Esophagus squamous epithelium (tissue), 5 donors: ENCODE results near the gene JDP2. TPM values are rescaled to one million over a fixed set of nuclear protein-coding genes. Genes with fewer than 3 reads are reported as not detected.
"Not testable (repeated sequence)": the region's sequence is repeated elsewhere in the genome, so short reads cannot be mapped to it uniquely, and the experiment has no call there.

ENCODE experiments used
- DNase-seq: peaks from one replicate; lab custom pipeline; 2025; lab: John Stamatoyannopoulos, UW
- H3K27ac ChIP-seq, 4 donors: fragments of 200-600 bp; sonication (generic); one replicate each; pipeline ENCODE4 v1.5.1; 2016 to 2019; ENCODE audit warnings: mild to moderate bottlenecking in 1 of 4
- H3K27me3 ChIP-seq, 4 donors: fragments of 200-600 bp; sonication (generic); 1 replicate in 3 of 4; 2 replicates in 1 of 4; pipeline versions ENCODE4 v1.5.1 to v1.6.0; 2017 to 2021; ENCODE audit warnings: antibody characterized with exemption in 1 of 4
- H3K36me3 ChIP-seq, 3 donors: fragments of 200-600 bp; sonication (generic); one replicate each; pipeline ENCODE4 v1.5.1; 2016 to 2019
- H3K4me1 ChIP-seq, 3 donors: fragments of 200-600 bp; sonication (generic); one replicate each; pipeline ENCODE4 v1.5.1; 2017 to 2019
- H3K4me3 ChIP-seq, 4 donors: fragments of 200-600 bp; sonication (generic); 1 replicate in 3 of 4; 2 replicates in 1 of 4; pipeline ENCODE4 v1.5.1; 2016 to 2019; ENCODE audit warnings: mild to moderate bottlenecking in 2 of 4, moderate library complexity in 1 of 4
- H3K9me3 ChIP-seq, 3 donors: fragments of 200-600 bp; sonication (generic); one replicate each; pipeline ENCODE4 v1.5.1; 2016 to 2019
- POLR2A ChIP-seq, 4 donors: fragments of 450-650 bp; IDR thresholded peaks; one replicate each; pipeline ENCODE4 v1.6.1; 2017; ENCODE audit warnings: antibody characterized with exemption in 4 of 4, mild to moderate bottlenecking in 4 of 4, moderate library complexity in 3 of 4
- WGBS, 2 donors: methylation state at CpG; one replicate each; pipeline ENCODE4 v1.1.5; 2018; 5-methylcytosine and 5-hydroxymethylcytosine counted together
- intact Hi-C: fragments of 100-400 bp; cut with DNase I; formaldehyde crosslinking; loops from one replicate; pipeline ENCODE4 v1.15.0; 2022
- total RNA-seq, 4 donors: library from RNA; depleted of rRNA; stranded (reverse); fragments of >200 nt; gene quantifications; one replicate each; pipeline ENCODE4 v1.1.0, GENCODE V29; 2016
- TF ChIP-seq, protein P1 (sequence below), 6 experiments: fragments of 450-650 bp in 4 of 6; fragments of 200-600 bp in 2 of 6; sonication (generic) in 2 of 6; IDR thresholded peaks; one replicate each; pipeline ENCODE4 v1.5.1; 2016 to 2019; ENCODE audit warnings: antibody characterized with exemption in 6 of 6, mild to moderate bottlenecking in 4 of 6, moderate library complexity in 4 of 6
- donor health status: DM: yes; HTN: yes; CAD: no.

JDP2 gene, protein sequence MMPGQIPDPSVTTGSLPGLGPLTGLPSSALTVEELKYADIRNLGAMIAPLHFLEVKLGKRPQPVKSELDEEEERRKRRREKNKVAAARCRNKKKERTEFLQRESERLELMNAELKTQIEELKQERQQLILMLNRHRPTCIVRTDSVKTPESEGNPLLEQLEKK
- total RNA-seq, result 10 to 100 TPM; 20.9 to 41.8 (median 36.9) TPM

DNA sequence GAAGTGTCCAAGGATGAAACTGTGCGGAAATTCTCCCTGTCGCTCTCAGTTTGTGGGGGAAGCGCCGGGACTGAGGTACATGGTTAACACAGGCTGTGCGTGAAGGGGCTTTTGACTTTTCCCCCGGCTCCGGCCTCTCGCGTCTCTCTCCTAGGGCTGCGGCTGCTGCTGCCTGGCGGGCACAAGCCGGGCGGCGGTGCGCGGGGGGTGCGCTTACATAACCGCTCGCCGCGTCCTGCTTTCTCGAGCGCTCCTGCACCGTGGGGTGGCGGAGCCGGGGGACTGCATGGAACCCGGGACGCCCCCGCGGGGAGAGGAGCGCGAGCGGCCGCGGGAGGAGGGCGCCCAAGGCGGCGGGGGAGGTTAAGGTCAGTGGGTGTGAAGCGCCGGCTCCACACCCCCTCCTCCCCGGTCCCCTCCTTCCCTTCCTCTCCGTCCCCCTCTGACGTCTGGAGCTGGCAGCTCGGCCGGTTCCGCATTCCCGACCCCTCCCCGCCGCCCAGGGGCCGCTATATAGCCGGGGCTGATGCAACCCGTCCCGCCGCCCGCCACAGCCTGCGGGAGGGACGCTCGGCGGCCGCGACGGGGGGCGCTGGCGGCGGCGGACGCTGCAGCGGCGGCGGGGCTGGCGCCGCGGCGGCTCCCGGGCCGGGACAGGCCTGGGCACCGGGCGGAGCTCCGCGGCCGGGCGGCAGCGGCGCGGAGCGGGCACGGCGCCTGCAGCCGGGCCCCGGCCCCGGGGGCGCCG lies at the start of gene JDP2:
Gene JDP2, plus strand, starts transcription at position 541 of the 748 bp plus-strand sequence. CDS start 9,899 bp downstream, outside the sequence.
- Histone ChIP-seq H3K27ac (peak within 1 kb of the TSS; percentile 86 to 93 (median 91)), H3K27me3 (no peaks in the 10 kb centered on the region), H3K4me3 (peak within 1 kb of the TSS; percentile 65 to 83 (median 78)), H3K4me1 (peaks cover 32 to 61% (median 41%) of the 10 kb centered on the region in 3 donors), H3K9me3 (no peaks in the 10 kb centered on the region), H3K36me3 (peaks cover 0 to 9% (median 0%) of the 10 kb centered on the region in 3 donors)
- DNase-seq, result no peak
- TF ChIP-seq, protein P1, sequence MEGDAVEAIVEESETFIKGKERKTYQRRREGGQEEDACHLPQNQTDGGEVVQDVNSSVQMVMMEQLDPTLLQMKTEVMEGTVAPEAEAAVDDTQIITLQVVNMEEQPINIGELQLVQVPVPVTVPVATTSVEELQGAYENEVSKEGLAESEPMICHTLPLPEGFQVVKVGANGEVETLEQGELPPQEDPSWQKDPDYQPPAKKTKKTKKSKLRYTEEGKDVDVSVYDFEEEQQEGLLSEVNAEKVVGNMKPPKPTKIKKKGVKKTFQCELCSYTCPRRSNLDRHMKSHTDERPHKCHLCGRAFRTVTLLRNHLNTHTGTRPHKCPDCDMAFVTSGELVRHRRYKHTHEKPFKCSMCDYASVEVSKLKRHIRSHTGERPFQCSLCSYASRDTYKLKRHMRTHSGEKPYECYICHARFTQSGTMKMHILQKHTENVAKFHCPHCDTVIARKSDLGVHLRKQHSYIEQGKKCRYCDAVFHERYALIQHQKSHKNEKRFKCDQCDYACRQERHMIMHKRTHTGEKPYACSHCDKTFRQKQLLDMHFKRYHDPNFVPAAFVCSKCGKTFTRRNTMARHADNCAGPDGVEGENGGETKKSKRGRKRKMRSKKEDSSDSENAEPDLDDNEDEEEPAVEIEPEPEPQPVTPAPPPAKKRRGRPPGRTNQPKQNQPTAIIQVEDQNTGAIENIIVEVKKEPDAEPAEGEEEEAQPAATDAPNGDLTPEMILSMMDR (IDR thresholded peaks at IDR 0.05), result peak in 4 of 6 experiments; percentile 18 to 34 (median 26)
- TF ChIP-seq POLR2A (IDR thresholded peaks at IDR 0.05), result peak in 3 of 4 donors; percentile 37 to 81 (median 79)
- WGBS, 2 donors, result 3 to 7% methylated on average over 3 to 7 of the region's 93 CpGs
- intact Hi-C loops, result no loop called here

DNA sequence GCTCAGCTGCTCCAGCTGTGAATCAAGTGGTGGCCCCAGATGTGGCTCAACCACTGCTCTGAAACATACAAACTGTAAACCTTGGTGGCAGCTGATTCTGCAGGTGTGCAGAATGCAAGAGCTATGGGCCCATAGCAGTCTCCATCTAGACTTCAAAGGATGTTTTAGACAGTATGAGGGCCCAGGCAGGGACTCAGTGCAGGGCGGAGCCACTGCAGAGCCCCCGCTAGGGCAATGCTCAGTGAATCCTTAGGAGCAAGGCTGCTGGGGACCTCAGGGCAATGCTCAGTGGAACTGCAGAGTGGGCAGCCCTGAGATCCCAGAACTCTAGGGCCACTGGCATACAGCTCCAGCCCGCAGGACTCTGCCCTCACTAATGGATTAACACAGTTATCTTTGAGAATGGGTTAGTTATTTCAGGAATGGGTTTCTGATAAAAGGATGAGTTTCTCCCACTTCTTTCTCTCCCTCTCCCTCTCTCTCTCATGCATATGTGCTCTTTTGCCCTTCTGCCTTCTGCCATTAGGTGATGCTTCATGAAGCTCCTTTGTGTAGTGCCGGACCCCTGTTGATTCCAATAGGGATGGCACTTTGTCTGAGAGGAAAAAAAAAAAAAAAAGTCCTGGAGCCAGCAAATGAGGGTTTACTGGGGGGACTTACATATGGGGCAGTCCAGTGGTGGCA lies 48.4 kb upstream of the JDP2 start:
- no peaks in the 10 kb centered on the region for H3K36me3 ChIP-seq
- WGBS, 2 donors, result 100% methylated on average over 2 of the region's 4 CpGs
- no peak for DNase-seq
- TF ChIP-seq, protein P1 (IDR thresholded peaks at IDR 0.05), result no peak
- no peak for TF ChIP-seq POLR2A (IDR thresholded peaks at IDR 0.05)
- H3K27ac ChIP-seq, result no peak overlapping the region
- peaks cover 0 to 3% (median 0%) of the 10 kb centered on the region in 3 donors for H3K4me1 ChIP-seq
- no peak overlapping the region for H3K4me3 ChIP-seq
- intact Hi-C loops, result no loop called here
- no peaks in the 10 kb centered on the region for H3K9me3 ChIP-seq
- no peaks in the 10 kb centered on the region for H3K27me3 ChIP-seq

DNA sequence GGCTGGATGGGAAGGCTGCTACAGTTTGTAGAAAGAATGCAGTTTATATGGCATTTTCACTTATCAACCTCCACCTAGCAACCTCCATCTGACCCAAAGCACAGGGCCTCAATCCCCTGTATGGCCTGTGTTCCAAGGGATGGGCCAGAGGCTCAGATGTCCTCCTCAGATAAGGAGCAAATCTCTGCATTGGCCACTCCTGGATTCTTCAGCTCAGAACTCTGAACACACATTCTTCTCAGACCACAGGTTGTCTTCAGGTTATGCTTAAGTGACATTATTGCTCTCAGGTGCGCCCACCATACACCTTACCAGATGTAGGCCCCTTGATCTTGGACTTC lies 47.9 kb upstream of the JDP2 start:
- Histone ChIP-seq H3K27me3 (no peaks in the 10 kb centered on the region), H3K27ac (no peak overlapping the region), H3K9me3 (no peaks in the 10 kb centered on the region), H3K36me3 (no peaks in the 10 kb centered on the region), H3K4me1 (peaks cover 0 to 3% (median 0%) of the 10 kb centered on the region in 3 donors), H3K4me3 (no peak overlapping the region)
- DNase-seq, result no peak
- intact Hi-C loops, result no loop called here
- WGBS, 2 donors, result 82 to 100% methylated on average over 1 of the region's 1 CpG
- no peak for TF ChIP-seq POLR2A (IDR thresholded peaks at IDR 0.05)
- TF ChIP-seq, protein P1 (IDR thresholded peaks at IDR 0.05), result no peak

DNA sequence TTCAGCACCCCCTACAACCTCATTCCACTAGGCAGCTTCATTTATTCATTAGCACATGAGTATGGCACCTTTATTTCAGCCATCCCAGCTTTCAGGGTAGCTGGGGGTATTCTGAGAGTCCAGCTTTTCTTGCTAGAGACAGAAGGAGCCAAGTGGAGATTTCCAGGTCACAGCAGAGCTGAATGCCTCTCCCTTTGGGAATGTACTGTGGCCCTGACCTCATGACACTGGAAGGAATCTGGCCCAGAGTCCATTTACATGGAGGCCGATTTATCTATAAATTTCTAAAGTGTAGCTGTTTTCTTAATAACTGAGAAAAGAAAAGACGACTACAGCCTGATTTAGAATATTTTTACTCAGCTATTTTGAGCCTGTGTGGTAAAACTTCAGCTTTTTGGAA lies 47.2 kb upstream of the JDP2 start:
- H3K9me3 ChIP-seq, result no peaks in the 10 kb centered on the region
- H3K27ac ChIP-seq, result no peak overlapping the region
- H3K4me1 ChIP-seq, result peaks cover 0 to 3% (median 0%) of the 10 kb centered on the region in 3 donors
- TF ChIP-seq, protein P1 (IDR thresholded peaks at IDR 0.05), result no peak
- no peak for TF ChIP-seq POLR2A (IDR thresholded peaks at IDR 0.05)
- H3K4me3 ChIP-seq, result no peak overlapping the region
- intact Hi-C loops, result no loop called here
- DNase-seq, result no peak
- no peaks in the 10 kb centered on the region for H3K27me3 ChIP-seq
- 49 to 63% methylated on average over 2 of the region's 2 CpGs for WGBS, 2 donors
- no peaks in the 10 kb centered on the region for H3K36me3 ChIP-seq

DNA sequence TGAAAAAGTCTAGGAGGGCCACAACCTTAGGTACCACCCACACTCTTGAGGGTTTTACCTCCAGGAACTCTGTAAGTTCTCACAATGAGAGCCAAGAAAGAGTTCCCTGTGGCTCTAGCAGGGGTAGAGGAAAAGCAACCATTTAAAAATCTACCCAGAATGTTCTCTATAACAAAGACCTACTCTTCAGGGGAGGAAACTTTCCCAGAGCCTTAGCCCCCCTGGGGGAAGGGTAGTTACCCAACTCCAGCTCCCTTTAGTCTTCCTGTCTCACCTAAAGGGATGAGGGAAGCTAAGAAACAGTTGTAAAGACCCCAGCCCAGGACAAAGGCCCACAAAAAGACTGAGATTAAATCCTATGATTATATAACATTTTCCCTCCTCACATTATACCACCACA lies 46.2 kb upstream of the JDP2 start:
- no peaks in the 10 kb centered on the region for H3K9me3 ChIP-seq
- H3K27me3 ChIP-seq, result no peaks in the 10 kb centered on the region
- H3K27ac ChIP-seq, result no peak overlapping the region
- intact Hi-C loops, result no loop called here
- H3K4me1 ChIP-seq, result peaks cover 0 to 3% (median 0%) of the 10 kb centered on the region in 3 donors
- H3K36me3 ChIP-seq, result no peaks in the 10 kb centered on the region
- DNase-seq, result no peak
- no peak overlapping the region for H3K4me3 ChIP-seq
- TF ChIP-seq POLR2A (IDR thresholded peaks at IDR 0.05), result no peak
- TF ChIP-seq, protein P1 (IDR thresholded peaks at IDR 0.05), result no peak

DNA sequence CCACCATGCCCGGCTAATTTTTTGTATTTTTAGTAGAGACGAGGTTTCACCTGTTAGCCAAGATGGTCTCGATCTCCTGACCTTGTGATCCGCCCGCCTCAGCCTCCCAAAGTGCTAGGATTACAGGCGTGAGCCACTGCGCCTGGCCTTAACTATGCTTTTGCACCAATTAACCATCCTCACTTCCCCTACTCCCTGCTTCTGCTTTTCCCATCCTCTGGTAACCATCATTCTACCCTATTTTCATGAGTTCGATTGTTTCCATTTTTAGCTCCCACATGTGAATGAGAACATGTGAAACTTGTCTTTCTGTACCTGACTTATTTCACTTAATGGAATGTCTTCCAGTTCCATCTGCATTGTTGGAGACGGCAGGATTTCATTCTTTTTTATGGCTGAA lies 44.6 kb upstream of the JDP2 start:
- H3K27me3 ChIP-seq, H3K4me1 ChIP-seq, H3K27ac ChIP-seq, DNase-seq, H3K9me3 ChIP-seq, H3K36me3 ChIP-seq, intact Hi-C loops, H3K4me3 ChIP-seq: not testable (repeated sequence)
- WGBS, 2 donors, result 89 to 92% methylated on average over 9 of the region's 9 CpGs
